ENCODE data around the gene FOXL3. TPM values are rescaled to one million over a fixed set of nuclear protein-coding genes. Genes with fewer than 3 reads are reported as not detected.

FOXL3 gene
- total RNA-seq, 2 experiments from 2014 or later, result not detected

DNA sequence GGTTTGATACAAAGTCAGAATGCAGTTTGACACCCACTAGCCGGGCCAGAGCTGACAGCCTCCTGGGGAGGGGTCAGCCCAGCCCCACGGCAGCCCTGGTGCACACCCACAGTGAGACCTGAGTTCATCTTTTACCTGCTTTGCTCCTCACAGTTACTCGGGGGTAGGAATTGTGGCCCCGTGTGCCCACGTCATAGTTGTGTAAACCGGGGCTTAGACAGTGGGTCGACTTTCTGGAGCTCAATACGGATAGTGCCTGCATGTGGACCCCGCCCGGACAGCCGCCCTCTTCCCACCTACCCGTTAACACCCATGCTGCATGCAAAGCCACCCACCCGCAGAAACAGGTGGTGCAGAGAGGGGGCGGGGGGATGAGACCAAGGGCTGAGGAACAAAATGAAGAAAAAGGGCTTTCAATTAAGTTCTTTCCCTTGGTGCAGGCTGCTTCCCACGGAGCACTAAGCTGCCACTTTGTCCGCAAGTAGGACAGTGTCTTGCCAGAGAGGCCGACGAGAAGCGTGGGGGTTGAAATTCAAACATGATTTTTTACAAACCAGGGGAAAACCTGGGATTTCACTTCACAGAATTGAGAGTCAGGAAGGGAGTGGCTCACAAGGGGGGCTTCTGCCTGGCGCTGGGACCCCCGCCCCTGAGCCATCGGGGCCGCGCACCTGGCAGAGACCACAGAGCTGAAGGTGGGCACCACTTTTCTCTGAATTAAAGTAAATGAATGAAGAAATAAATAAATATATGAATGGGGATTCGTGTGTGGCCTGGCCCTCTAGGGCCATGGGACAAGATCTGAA lies 24.6 kb upstream of the FOXL3 start:
- Mint-ChIP-seq H3K4me3 (no peak overlapping the region), H3K36me3 (ENCODE audit: low read depth) (no peaks in the 10 kb centered on the region), H3K4me1 (ENCODE audit: low read depth) (no peaks in the 10 kb centered on the region), H3K27ac (no peak overlapping the region), H3K27me3 (no peaks in the 10 kb centered on the region), H3K9me3 (no peaks in the 10 kb centered on the region)
- no peaks in the 10 kb centered on the region for H3K27me3 ChIP-seq (ENCODE audit: control insufficient read depth in 1 of 2, insufficient read depth in 2 of 2, low read length in 2 of 2)
- no peaks in the 10 kb centered on the region for H3K36me3 ChIP-seq (ENCODE audit: insufficient read depth, low read length)
- intact Hi-C loops (cut with DNase I, micrococcal nuclease), result no loop called here
- TF ChIP-seq, protein P1, sequence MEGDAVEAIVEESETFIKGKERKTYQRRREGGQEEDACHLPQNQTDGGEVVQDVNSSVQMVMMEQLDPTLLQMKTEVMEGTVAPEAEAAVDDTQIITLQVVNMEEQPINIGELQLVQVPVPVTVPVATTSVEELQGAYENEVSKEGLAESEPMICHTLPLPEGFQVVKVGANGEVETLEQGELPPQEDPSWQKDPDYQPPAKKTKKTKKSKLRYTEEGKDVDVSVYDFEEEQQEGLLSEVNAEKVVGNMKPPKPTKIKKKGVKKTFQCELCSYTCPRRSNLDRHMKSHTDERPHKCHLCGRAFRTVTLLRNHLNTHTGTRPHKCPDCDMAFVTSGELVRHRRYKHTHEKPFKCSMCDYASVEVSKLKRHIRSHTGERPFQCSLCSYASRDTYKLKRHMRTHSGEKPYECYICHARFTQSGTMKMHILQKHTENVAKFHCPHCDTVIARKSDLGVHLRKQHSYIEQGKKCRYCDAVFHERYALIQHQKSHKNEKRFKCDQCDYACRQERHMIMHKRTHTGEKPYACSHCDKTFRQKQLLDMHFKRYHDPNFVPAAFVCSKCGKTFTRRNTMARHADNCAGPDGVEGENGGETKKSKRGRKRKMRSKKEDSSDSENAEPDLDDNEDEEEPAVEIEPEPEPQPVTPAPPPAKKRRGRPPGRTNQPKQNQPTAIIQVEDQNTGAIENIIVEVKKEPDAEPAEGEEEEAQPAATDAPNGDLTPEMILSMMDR (IDR thresholded peaks at IDR 0.05), result no peak
- POLR2A ChIA-PET, result no interaction called here
- ATAC-seq (ENCODE audit: poor library complexity) (no peak), DNase-seq (no peak)
- H3K4me1 ChIP-seq (ENCODE audit: insufficient read depth, low read length), result peaks cover 3% of the 10 kb centered on the region
- H3K9me3 ChIP-seq (ENCODE audit: control insufficient read depth in 1 of 2, insufficient read depth in 1 of 2, low read length in 2 of 2), result peaks cover 0 to 72% of the 10 kb centered on the region in 2 experiments
- H3K27ac ChIP-seq (ENCODE audit: low read depth in 1 of 2, low read length in 2 of 2), result no peak overlapping the region
- no peak overlapping the region for H3K4me3 ChIP-seq (ENCODE audit: low read length)
- CTCF ChIA-PET, result no interaction called here

DNA sequence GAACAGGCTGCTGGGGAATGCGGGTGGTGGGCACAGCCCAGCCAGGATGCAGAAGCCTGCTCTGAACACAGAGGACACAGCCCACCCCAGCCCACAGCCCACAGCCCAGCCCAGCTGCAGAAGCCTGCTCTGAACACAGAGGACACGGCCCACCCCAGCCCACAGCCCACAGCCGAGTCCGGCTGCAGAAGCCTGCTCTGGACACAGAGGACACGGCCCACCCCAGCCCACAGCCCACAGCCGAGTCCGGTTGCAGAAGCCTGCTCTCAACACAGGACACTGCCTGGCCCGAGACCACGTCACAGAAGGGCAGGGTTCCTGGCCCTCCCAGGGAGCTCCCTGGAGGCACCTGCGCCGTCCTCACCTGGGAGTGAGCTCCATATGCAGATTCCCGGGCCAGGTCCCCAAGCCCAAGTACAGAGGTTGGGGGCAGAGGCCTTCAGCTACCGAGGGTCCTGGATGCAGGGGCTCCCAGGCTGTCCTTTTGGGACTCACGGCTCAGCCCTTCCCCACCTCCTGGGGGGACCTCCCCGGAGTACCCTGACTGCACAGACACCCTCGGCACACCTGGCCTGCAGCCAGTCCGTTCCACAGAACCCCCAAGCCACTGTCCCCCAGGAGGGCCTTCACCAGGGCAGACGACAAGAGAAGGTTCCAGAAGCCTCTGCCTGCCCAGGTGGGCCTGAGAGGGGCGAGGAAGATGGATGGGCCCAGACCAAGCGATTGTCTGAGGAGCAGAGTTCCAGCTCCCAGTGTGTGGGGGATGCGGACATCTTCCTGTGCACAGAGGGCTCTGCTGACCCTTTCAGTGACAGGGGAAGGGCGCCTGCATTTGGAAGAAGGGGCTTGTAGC lies 23.7 kb upstream of the FOXL3 start:
- Histone ChIP-seq H3K27ac (ENCODE audit: low read depth in 1 of 2, low read length in 2 of 2) (no peak overlapping the region), H3K9me3 (ENCODE audit: control insufficient read depth in 1 of 2, insufficient read depth in 1 of 2, low read length in 2 of 2) (peaks cover 0 to 64% of the 10 kb centered on the region in 2 experiments), H3K36me3 (ENCODE audit: insufficient read depth, low read length) (no peaks in the 10 kb centered on the region), H3K27me3 (ENCODE audit: control insufficient read depth in 1 of 2, insufficient read depth in 2 of 2, low read length in 2 of 2) (no peaks in the 10 kb centered on the region), H3K4me3 (ENCODE audit: low read length) (no peak overlapping the region), H3K4me1 (ENCODE audit: insufficient read depth, low read length) (peaks cover 3% of the 10 kb centered on the region)
- ChIA-PET POLR2A (no interaction called here), CTCF (no interaction called here)
- ATAC-seq (ENCODE audit: poor library complexity) (no peak), DNase-seq (no peak)
- H3K4me1 Mint-ChIP-seq (ENCODE audit: low read depth), result no peaks in the 10 kb centered on the region
- no peaks in the 10 kb centered on the region for H3K9me3 Mint-ChIP-seq
- no peaks in the 10 kb centered on the region for H3K27me3 Mint-ChIP-seq
- H3K4me3 Mint-ChIP-seq, result no peak overlapping the region
- no peaks in the 10 kb centered on the region for H3K36me3 Mint-ChIP-seq (ENCODE audit: low read depth)
- intact Hi-C loops (cut with DNase I, micrococcal nuclease), result no loop called here
- no peak overlapping the region for H3K27ac Mint-ChIP-seq
- TF ChIP-seq, protein P1 (IDR thresholded peaks at IDR 0.05), result no peak

DNA sequence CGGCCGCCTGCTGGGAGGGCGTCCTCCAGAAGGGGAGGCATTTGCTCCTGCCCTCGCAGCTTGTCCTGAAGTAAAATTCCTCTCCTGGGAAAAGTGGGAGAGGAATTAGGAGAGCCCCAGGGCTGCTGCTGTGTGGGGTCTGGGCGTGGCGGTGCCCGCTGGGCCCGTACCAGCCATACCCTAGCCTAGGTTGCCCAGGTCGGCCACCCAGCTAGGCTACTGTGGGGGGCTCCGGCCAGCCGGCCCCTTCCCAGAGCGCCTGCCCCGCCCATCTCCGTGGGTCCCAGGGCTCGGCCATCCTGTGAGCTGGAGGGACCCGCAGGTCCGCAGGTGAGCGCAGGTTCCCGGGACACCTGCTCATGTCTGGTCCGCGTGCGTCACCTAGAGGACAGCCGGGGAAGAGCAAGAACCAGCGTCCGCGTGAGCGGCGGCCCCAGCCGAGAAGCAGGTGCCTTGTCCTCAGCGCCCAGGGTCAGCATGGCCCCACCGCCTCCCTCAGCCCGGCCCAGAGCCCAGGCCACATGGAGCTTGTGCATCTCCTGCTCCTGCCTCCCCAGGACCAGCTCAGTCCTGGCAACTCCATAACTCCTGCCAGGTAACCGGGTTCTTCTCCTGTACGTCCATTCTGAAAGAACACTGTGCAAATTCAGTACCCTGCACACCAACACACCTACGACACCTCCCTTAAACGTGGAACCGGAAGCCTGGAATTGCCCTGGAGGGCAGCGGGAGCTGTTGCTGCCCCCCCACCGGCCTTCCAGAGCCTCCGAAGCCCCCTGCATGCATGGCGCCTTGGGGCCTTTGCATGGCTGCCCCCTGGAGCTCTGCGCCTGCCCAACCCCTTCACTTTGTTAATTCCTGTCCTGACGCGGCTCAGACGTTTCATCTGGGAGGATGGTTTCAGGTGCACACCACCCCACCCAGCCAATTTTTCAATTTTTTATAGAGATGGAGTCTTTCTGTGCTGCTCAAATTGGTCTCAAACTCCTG lies 22.8 kb upstream of the FOXL3 start:
- Mint-ChIP-seq H3K9me3 (no peaks in the 10 kb centered on the region), H3K36me3 (ENCODE audit: low read depth) (no peaks in the 10 kb centered on the region), H3K4me3 (no peak overlapping the region), H3K4me1 (ENCODE audit: low read depth) (no peaks in the 10 kb centered on the region), H3K27me3 (no peaks in the 10 kb centered on the region), H3K27ac (no peak overlapping the region)
- DNase-seq, result peak in 2 of 14 experiments; percentile 19 to 50
- H3K4me1 ChIP-seq (ENCODE audit: insufficient read depth, low read length), result peaks cover 3% of the 10 kb centered on the region
- H3K4me3 ChIP-seq (ENCODE audit: low read length), result no peak overlapping the region
- intact Hi-C loops (cut with DNase I, micrococcal nuclease), result no loop called here
- no peaks in the 10 kb centered on the region for H3K27me3 ChIP-seq (ENCODE audit: control insufficient read depth in 1 of 2, insufficient read depth in 2 of 2, low read length in 2 of 2)
- ChIA-PET POLR2A (no interaction called here), CTCF (no interaction called here)
- no peak for ATAC-seq (ENCODE audit: poor library complexity)
- TF ChIP-seq, protein P1 (IDR thresholded peaks at IDR 0.05), result no peak
- H3K27ac ChIP-seq (ENCODE audit: low read depth in 1 of 2, low read length in 2 of 2), result no peak overlapping the region
- peaks cover 0 to 62% of the 10 kb centered on the region in 2 experiments for H3K9me3 ChIP-seq (ENCODE audit: control insufficient read depth in 1 of 2, insufficient read depth in 1 of 2, low read length in 2 of 2)
- no peaks in the 10 kb centered on the region for H3K36me3 ChIP-seq (ENCODE audit: insufficient read depth, low read length)
